Esophagus squamous epithelium (tissue), 4 donors: ENCODE results near the gene GPR135.

Source experiments
- POLR2A ChIP-seq, 4 donors: fragments of 450-650 bp; IDR thresholded peaks; one replicate each; pipeline ENCODE4 v1.6.1; 2017; ENCODE audit warnings: antibody characterized with exemption in 4 of 4, mild to moderate bottlenecking in 4 of 4, moderate library complexity in 3 of 4
- TF ChIP-seq, protein P1 (sequence below), 6 experiments: fragments of 450-650 bp in 4 of 6; fragments of 200-600 bp in 2 of 6; sonication (generic) in 2 of 6; IDR thresholded peaks; one replicate each; pipeline ENCODE4 v1.5.1; 2016 to 2019; ENCODE audit warnings: antibody characterized with exemption in 6 of 6, mild to moderate bottlenecking in 4 of 6, moderate library complexity in 4 of 6

DNA sequence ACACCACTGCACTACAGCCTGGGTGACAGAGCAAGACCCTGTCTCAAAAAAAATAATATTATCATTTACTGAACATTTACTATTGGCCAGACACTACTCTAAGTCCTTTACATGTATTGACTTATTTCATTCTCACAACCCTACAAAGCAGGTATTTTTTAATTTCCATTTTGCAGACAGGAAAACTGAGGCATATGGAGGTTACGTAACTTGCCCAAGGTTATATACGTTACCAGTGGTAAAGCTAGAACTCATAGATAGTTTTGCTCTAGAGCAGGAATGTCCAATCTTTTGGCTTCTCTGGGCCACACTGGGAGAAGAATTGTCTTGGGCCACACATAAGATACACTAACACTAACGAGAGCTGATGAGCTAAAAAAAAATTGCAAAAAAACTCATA lies 13.4 kb upstream of the GPR135 start:
- TF ChIP-seq, protein P1, sequence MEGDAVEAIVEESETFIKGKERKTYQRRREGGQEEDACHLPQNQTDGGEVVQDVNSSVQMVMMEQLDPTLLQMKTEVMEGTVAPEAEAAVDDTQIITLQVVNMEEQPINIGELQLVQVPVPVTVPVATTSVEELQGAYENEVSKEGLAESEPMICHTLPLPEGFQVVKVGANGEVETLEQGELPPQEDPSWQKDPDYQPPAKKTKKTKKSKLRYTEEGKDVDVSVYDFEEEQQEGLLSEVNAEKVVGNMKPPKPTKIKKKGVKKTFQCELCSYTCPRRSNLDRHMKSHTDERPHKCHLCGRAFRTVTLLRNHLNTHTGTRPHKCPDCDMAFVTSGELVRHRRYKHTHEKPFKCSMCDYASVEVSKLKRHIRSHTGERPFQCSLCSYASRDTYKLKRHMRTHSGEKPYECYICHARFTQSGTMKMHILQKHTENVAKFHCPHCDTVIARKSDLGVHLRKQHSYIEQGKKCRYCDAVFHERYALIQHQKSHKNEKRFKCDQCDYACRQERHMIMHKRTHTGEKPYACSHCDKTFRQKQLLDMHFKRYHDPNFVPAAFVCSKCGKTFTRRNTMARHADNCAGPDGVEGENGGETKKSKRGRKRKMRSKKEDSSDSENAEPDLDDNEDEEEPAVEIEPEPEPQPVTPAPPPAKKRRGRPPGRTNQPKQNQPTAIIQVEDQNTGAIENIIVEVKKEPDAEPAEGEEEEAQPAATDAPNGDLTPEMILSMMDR (IDR thresholded peaks at IDR 0.05), result no peak
- no peak for TF ChIP-seq POLR2A (IDR thresholded peaks at IDR 0.05)
